ENCODE measurements around the gene SCAMP4.

Gene SCAMP4

DNA sequence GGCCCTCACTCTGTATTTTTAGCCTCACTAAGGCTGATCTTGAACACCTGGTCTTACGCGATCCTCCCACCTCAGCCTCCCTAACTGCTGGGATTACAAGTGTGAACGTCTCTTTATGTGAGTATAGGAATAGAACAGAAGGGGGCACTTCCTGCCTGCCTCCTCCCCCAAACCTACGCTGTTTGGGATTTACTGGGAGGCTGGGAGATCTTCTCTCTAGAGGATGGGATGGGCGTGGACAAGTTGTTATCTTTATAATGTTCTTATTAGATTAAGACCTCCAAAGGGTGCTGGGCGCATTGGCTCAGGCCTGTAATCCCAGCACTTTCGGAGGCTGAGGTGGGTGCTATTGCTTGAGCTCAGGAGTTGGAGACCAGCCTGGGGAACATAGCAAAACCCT lies 32.9 kb downstream of the SCAMP4 start:
- DNase-seq (ENCODE audit: low read depth): no peak

GRCh38 chr19:1941146-1942077 lies 36.2 kb downstream of the SCAMP4 start, which contains the start of gene CSNK1G2:
TSS of gene CSNK1G2 (plus strand) at chr19:1941172. CDS start at chr19:1969773, 28,601 bp downstream.
- no peak for DNase-seq (ENCODE audit: low read depth)

- peak; percentile 83 for DNase-seq (ENCODE audit: low read depth)
Observed at GRCh38 chr19:1942078-1942933, 37.1 kb downstream of the SCAMP4 start.

DNA sequence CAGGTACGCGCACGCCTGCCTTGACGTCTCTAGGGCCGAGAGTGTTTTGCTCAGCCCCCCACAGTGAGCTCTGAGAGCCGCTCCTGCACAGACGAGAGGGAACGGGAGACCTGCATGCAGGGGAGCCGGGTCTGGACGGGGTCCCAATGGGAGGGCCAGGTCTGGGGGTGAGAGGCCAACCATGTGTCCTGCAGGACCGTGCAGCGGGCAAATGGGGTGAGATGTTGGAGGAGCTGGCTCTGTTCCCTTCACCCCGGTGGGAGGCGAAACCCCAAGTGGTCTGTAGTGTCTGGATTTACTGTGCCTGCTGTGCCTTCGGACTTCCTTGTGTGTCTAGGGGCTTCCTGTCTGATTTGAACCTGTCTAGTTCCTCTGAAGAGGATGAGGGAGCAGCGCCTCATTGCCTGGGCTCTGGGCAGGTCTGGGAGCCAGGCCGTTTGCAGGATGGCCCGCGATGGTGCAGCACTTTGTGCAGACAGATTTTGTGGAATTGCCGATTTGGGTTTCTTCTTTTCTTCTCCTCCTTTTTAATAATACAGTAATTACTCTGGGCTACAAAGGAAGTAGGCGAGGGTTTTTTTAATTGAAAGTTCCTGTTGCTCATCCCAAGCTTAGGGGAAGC lies 37.8 kb downstream of the SCAMP4 start:
- DNase-seq (ENCODE audit: low read depth): no peak

DNA sequence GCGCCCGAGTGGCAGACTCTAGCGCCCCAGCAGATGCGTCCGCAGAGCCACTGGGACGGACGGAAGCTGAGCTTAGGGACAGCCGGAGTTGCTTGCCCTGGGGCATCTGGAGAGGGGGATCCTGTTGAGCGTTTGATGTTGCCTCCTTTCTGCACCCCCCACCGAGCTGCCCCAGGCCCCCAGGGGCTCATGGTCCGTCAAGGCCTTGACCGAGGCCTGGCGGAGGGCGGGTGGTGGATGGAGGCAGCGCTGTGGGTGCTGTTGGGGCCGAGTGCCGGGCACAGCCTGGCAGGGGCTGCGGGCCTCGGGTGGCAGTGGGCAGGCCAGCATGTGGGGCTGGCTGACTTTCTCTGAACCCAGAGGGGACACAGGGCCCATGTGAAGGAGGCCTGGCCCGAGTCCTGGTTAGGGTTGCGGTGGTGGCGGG lies 38.5 kb downstream of the SCAMP4 start:
- DNase-seq (ENCODE audit: low read depth): no peak

GRCh38 chr19:1944088-1944915 lies 39.1 kb downstream of the SCAMP4 start:
- no peak for DNase-seq (ENCODE audit: low read depth)

DNA sequence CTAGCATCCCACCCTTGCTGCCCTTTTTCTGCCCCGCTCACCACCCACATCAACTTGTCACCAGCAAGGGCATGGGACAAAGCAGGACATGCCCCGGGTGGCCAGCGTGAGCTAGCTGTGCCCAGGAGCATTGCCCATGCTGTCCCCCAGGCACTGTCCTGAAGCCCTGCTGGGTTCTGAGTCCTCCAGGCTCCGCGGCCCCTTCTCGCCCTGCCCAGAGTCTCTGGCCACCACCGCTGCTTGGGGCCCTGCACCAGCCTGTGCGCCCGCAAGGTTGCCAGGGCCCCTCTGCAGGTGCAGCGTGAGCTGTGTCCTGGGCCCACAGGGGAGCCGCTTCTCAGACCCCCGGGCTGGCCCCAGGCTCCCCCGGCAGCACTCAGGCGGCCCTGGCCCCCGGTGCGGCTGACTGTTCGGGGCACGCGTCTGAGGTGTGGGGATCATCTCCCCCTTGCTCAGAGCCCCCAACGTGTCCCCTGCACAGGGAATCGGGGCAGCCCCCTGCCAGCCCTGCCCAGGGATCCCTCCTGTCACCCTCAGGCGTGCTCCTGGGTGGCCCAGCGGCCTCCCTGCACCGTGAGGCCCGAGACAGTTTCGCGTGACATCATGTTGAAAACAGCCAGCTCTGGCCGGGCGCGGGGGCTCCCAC lies 39.8 kb downstream of the SCAMP4 start:
- DNase-seq (ENCODE audit: low read depth): no peak

- DNase-seq (ENCODE audit: low read depth): no peak
Observed at GRCh38 chr19:1945899-1946298, 40.7 kb downstream of the SCAMP4 start.

DNA sequence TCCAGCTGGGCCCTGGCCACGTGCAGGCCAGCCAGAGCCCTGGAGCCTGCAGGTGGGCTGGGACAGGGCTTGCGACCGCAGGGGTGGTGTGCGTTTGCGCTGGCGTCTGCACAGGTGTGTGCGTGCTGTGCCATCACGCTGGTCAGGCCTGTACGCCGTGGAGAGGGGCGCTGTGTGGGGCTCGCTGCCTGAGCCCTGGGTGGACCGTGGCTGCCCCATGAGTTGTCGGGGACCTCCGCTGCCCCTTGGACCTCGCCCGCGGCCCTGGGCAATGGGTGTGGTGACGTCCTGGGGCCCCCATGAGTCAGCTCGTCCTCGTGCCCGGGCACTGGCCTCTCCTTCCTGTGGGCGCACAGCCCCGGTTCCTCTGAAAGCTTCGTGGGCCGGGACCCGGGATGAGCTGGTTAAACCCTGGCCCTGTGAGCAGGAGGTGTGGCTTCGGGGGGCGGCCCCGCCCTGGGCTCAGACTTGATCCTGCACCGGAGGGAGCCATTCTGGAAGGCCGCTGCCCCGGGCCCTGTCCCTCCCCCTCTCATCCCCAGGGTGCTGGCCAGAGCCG lies 42.5 kb downstream of the SCAMP4 start:
- DNase-seq (ENCODE audit: low read depth): no peak

DNA sequence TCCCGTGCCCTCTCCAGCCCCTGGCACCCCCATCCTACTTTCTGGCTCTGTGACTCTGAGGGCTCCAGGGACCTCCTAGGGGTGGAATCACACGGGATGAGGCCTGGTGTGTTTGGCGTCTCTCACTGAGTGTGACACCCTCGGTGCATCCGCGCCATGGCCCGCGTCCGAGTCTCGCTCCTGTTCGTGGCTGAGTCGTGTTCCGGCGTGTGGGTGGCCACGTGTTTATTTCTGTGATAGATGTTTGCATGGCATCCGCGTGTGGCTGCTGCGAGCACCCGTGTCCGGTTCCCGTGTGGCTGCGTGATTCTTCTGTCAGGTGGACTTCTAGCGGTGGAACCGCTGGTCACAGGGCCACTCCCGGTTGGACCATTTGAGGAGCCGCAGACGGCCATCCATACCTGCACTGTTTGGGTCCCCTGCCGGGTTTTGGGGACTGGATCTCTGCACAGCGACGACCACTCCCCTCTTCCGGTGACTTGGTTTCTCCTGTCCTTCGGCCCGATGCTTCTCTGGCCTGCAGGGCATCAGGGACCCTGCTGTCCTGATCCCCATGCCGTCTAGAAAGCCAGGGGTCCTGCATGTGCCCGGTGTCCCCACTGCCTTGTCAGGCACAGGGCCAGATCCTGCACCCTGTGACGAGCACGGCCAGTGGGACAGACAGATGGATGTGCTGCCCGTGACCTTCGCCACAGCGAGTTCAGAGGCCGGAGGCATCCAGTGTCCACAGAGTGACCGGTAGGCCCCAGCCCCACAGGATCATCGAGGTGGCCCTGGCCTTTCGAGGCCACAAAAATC lies 44.3 kb downstream of the SCAMP4 start:
- no peak for DNase-seq (ENCODE audit: low read depth)

- no peak for DNase-seq (ENCODE audit: low read depth)
Observed at GRCh38 chr19:1950640-1951039, 45.4 kb downstream of the SCAMP4 start.

DNA sequence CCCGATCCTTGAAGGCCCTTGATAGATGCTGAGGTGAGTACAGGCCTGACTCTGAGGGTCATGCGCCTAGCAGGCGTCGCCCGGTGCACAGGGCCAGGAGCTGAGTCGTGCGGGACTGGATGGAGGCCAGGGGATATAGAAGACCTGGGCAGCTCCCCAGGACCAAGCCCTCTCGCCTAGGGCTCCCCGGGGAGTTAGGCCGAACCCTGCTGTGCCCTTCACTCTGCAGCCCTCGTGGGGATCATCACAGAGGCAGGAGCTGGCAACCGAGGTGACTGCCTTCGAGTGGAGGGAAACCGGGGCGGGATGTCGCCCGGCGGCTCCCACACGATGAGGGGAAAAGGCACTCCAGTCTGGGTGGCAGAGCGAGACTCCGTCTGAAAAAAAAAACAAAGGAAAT lies 47.4 kb downstream of the SCAMP4 start:
- no peak for DNase-seq (ENCODE audit: low read depth)

DNA sequence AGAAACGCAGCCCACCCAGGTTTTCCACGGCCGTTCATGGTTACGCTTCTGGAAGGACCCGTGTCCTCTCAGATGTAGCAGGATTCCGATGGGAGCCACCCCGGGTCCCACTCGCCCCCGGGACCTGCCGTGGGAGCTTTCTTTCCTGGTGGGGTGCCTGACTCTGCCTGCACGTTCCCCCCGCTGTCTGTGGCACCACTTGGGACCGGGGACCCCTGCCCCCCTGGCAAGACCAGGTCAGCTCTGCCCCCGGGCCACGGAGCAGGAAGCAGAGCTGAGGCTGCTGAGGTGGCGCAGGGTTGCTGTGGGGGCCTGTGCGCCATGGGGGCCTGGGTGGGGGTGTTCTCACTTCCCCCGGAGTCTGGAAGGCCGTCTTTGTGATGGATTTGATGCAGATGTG lies 47.8 kb downstream of the SCAMP4 start:
- no peak for DNase-seq (ENCODE audit: low read depth)

DNA sequence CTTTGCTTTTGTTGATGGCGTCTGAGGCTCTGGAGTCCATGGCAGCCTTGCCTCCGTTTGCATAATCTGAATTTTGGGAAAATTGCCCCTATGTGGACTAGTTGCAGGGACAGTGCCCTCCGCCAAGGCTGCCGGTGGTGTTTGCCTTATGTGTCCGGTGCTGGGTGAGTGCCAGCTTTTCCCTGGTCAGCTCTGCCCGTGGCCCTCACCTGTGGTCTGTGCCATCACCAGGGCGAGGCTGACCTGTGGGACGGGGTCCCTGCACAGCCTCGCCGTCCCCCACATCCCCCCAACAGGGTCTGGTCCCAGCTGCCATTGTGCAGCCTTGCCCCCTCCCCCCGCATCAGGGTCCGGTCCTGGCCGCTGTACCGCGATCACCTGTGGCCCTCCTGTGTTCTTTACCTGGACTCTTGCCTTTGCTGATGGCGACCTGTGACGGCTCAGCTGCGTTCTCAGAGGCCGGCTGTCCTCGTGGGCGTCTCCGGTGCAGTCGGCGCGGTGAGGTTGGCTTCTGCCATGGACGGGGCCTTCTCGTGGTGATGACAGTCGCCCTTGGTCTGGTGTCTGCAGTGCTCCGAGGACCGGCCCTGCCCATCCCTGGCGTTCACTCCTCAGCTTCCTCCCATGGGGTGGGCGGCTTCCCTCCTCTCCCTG lies 48.4 kb downstream of the SCAMP4 start:
- no peak for DNase-seq (ENCODE audit: low read depth)

- no peak for DNase-seq (ENCODE audit: low read depth)
Observed at GRCh38 chr19:1954532-1954933, 49.3 kb downstream of the SCAMP4 start.

- DNase-seq (ENCODE audit: low read depth): no peak
Observed at GRCh38 chr19:1955171-1956121, 50.2 kb downstream of the SCAMP4 start.

DNA sequence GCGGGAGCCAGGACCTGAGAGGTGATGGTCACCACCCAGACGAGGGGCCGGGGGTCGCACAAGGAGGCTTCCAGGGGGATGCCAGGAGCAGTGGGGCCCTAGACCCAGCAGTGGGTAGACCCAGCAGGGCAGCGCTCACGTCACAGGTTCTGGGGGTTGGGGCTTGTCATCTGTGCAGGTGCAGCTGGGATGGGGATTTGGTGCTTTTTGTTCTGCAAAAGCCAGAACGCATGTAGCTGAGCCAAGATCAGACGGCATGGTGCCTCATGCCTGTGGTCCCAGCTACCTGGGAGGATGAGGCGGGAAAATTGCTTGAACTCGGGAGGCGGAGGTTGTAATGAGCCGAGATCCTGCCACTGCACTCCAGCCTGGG lies 50.9 kb downstream of the SCAMP4 start:
- DNase-seq (ENCODE audit: low read depth): no peak

- DNase-seq (ENCODE audit: low read depth): no peak
Observed at GRCh38 chr19:1956868-1957492, 51.8 kb downstream of the SCAMP4 start.

All from CMK (cell line).